HepG2 (cell line): ENCODE measurements around the gene SPINDOC. TPM values are rescaled to one million over a fixed set of nuclear protein-coding genes. Genes with fewer than 3 reads are reported as not detected.

Source experiments
- ATAC-seq: fragments of 200-7000 bp; cut with Tn5 transposase; 3 replicates; pipeline ENCODE4 v1.9.1; 2020; ENCODE audit warnings: mild to moderate bottlenecking, moderate library complexity
- BruUV-seq: library from RNA; stranded (reverse); fragments of 400-500 nt; replicated peaks from 2 replicates; lab custom pipeline; 2021; lab: Mats Ljungman, UMichigan
- CTCF ChIA-PET: fragments of 300-600 bp; formaldehyde crosslinking; extraction: SDS; loops from one replicate; lab custom pipeline; 2021; ENCODE audit warnings: low total read pairs, inconsistent platforms, low intra/inter-chr PET ratio; lab: Yijun Ruan, JAX
- POLR2A ChIA-PET: fragments of 350-600 bp; sonication (Branson Sonifier 250); formaldehyde crosslinking; loops from one replicate; lab custom pipeline; 2020; ENCODE audit warnings: antibody characterized with exemption, inconsistent platforms; lab: Yijun Ruan, JAX
- DNase-seq: peaks from one replicate; pipeline ENCODE4 v3.0.0-alpha.2; 2015; ENCODE audit warnings: low spot score
- FAIRE-seq: peaks from 3 replicates; lab custom pipeline; 2011; peaks lifted over from hg19 to GRCh38; lab: Jason Lieb, UNC
- H2AFZ ChIP-seq: one replicate; pipeline ENCODE4 v1.6.1; 2011; ENCODE audit warnings: low read length, inconsistent platforms
- H3K27ac ChIP-seq: fragments of 300-600 bp; 3 replicates; pipeline ENCODE4 v1.8.0; 2011; ENCODE audit warnings: mixed run types, mild to moderate bottlenecking, mixed read lengths, low read length, inconsistent platforms; ENCODE audit not compliant: insufficient read depth; ENCODE audit errors: extremely low read length
- H3K27me3 ChIP-seq, 2 experiments: fragments of 200-600 bp in 1 of 2; 2 replicates in 1 of 2; 3 replicates in 1 of 2; pipeline versions ENCODE4 v1.6.0 to v1.8.0; 2011; ENCODE audit warnings: low read length in 2 of 2, mild to moderate bottlenecking in 2 of 2, moderate library complexity in 2 of 2, inconsistent platforms in 1 of 2; ENCODE audit not compliant: insufficient read depth in 2 of 2, control insufficient read depth in 1 of 2
- H3K36me3 ChIP-seq, 2 experiments: fragments of 200-600 bp in 1 of 2; replicated peaks in 1 of 2; 2 replicates in 1 of 2; 3 replicates in 1 of 2; pipeline versions ENCODE4 v1.5.1 to v1.8.0; 2011; ENCODE audit warnings: low read length in 2 of 2, inconsistent platforms in 1 of 2; ENCODE audit not compliant: insufficient read depth in 2 of 2, control insufficient read depth in 1 of 2
- H3K4me1 ChIP-seq: 2 replicates; pipeline ENCODE4 v1.5.1; 2012; ENCODE audit warnings: low read length, inconsistent platforms; ENCODE audit not compliant: insufficient read depth
- H3K4me2 ChIP-seq: 2 replicates; pipeline ENCODE4 v1.6.0; 2011; ENCODE audit warnings: low read depth, low read length, inconsistent platforms
- H3K4me3 ChIP-seq, 3 experiments: fragments of 200-600 bp in 1 of 3; sonication (generic), shearing (Covaris generic) in 1 of 3; replicated peaks in 1 of 3; 2 replicates each; pipeline ENCODE4 v1.5.1; 2011 to 2016; ENCODE audit warnings: low read length in 3 of 3, inconsistent platforms in 2 of 3, low read depth in 2 of 3, mild to moderate bottlenecking in 2 of 3, control low read depth in 1 of 3, mixed read lengths in 1 of 3; ENCODE audit not compliant: insufficient read depth in 1 of 3
- H3K79me2 ChIP-seq: one replicate; pipeline ENCODE4 v1.6.1; 2011; ENCODE audit warnings: low read length, inconsistent platforms; ENCODE audit not compliant: insufficient read depth
- H3K9ac ChIP-seq: 2 replicates; pipeline ENCODE4 v1.6.0; 2011; ENCODE audit warnings: mild to moderate bottlenecking, low read depth, low read length, inconsistent platforms; ENCODE audit not compliant: insufficient read depth
- H3K9me3 ChIP-seq: 2 replicates; pipeline ENCODE4 v1.5.1; 2012; ENCODE audit warnings: mild to moderate bottlenecking, low read length
- H4K20me1 ChIP-seq: 2 replicates; pipeline ENCODE4 v1.6.0; 2011; ENCODE audit warnings: inconsistent platforms, mild to moderate bottlenecking, low read length, moderate library complexity; ENCODE audit not compliant: insufficient read depth
- KDM2A ChIP-seq: sonication (generic); formaldehyde crosslinking; IDR thresholded peaks from 2 replicates; pipeline ENCODE4 v1.4.0; 2020; ENCODE audit warnings: low read depth, missing genetic modification reagents, borderline replicate concordance
- PATZ1 ChIP-seq: sonication (generic); formaldehyde crosslinking; IDR thresholded peaks from 2 replicates; pipeline ENCODE4 v1.4.0; 2020; ENCODE audit warnings: missing genetic modification reagents
- RFX5 ChIP-seq: IDR thresholded peaks from 2 replicates; pipeline ENCODE4 v1.6.1; 2011; ENCODE audit warnings: low read depth, low read length, improper control_type of control experiment
- ZFP62 ChIP-seq: sonication (generic); formaldehyde crosslinking; IDR thresholded peaks from 2 replicates; pipeline ENCODE4 v1.4.0; 2020; ENCODE audit warnings: missing genetic modification reagents
- ZMYM3 ChIP-seq: sonication (generic); formaldehyde crosslinking; IDR thresholded peaks from 2 replicates; pipeline ENCODE4 v1.5.1; 2020; ENCODE audit warnings: mild to moderate bottlenecking, missing genetic modification reagents
- ZNF251 ChIP-seq: sonication (generic); formaldehyde crosslinking; IDR thresholded peaks from 2 replicates; pipeline ENCODE4 v1.9.0; 2021; ENCODE audit warnings: mild to moderate bottlenecking, missing genetic modification reagents
- ZNF253 ChIP-seq: sonication (generic); formaldehyde crosslinking; IDR thresholded peaks from 2 replicates; pipeline ENCODE4 v1.8.0; 2022; ENCODE audit warnings: mild to moderate bottlenecking, missing genetic modification reagents, borderline replicate concordance
- WGBS: methylation state at CpG from one replicate; pipeline ENCODE4 v1.1.6; 2017; ENCODE audit warnings: low lambda C conversion rate; 5-methylcytosine and 5-hydroxymethylcytosine counted together
- in situ Hi-C: cut with HindIII; loops from 2 replicates; pipeline ENCODE4 v1.10.0; 2017; ENCODE audit warnings: low pct_unique_long_range_greater_than_20kb; ENCODE audit not compliant: extremely low pct_ligation_motif_present
- intact Hi-C: fragments of 100-400 bp; cut with micrococcal nuclease; formaldehyde crosslinking; loops from one replicate; pipeline ENCODE4 v1.10.0; 2022; ENCODE audit not compliant: unreplicated experiment
- polyA plus RNA-seq, 8 experiments: library from polyadenylated mRNA; depleted of rRNA in 3 of 8; stranded (reverse) in 7 of 8; unstranded in 1 of 8; fragments of >200 nt; fragmentation: Illumina TruSeq in 4 of 8; extraction: Trizol in 4 of 8; gene quantifications; 2 replicates each; pipeline versions ENCODE4 v1.2.1 to v1.2.3, GENCODE V29; 2011 to 2016; ENCODE audit warnings: low read depth in 4 of 8, missing spikeins in 1 of 8, mixed read lengths in 1 of 8; ENCODE audit not compliant: insufficient read depth in 1 of 8
- total RNA-seq, 5 experiments: library from RNA; depleted of rRNA; stranded (reverse); fragments of >200 nt; fragmentation: Illumina TruSeq; extraction: Trizol; gene quantifications; 2 replicates each; pipeline ENCODE4 v1.2.3, GENCODE V29; 2016; ENCODE audit warnings: low read depth in 1 of 5
- TF ChIP-seq, protein P1 (sequence below): sonication (generic); formaldehyde crosslinking; conservative IDR thresholded peaks from 2 replicates; pipeline ENCODE4 v1.4.0; 2020; ENCODE audit warnings: missing genetic modification reagents

Gene SPINDOC
- total and polyA plus RNA-seq, 2 of the 13 experiments (the other 11 are each of a cell fraction or from before 2014, with no cell fraction given) = 21.4 to 29.9 TPM

GRCh38 chr11:63831326-63831725 lies 18.1 kb downstream of the SPINDOC start (continued):
- TF ChIP-seq ZNF251 (CRISPR knock-in tag) = no peak
- TF ChIP-seq, all 625 proteins: peak for 0

- Histone ChIP-seq H3K4me1 (peaks cover 20% of the 10 kb centered on the region), H3K27ac (no peak overlapping the region), H3K4me2 (no peak overlapping the region), H3K9me3 (no peaks in the 10 kb centered on the region), H3K36me3 (no peaks in the 10 kb centered on the region), H3K79me2 (no peaks in the 10 kb centered on the region), H3K9ac (no peak overlapping the region), H4K20me1 (no peaks in the 10 kb centered on the region), H3K27me3 (no peaks in the 10 kb centered on the region), H3K4me3 (no peak overlapping the region), H2AFZ (no peak overlapping the region)
- DNase-seq (no peak), ATAC-seq (no peak), FAIRE-seq (no peak)
- in situ Hi-C loops (loop anchor here (10.0 kb wide), 2 partner anchors 112 to 312 kb away; no protein-coding TSS in a partner anchor), intact Hi-C loops (loop anchor here (10.0 kb wide), 1 partner anchor 322 kb away; no protein-coding TSS in a partner anchor)
- TF ChIP-seq PATZ1 (no peak), KDM2A (no peak), ZFP62 (no peak), ZNF253 (CRISPR knock-in tag) (no peak), RFX5 (no peak), ZMYM3 (CRISPR knock-in tag) (no peak)
- TF ChIP-seq, protein P1, sequence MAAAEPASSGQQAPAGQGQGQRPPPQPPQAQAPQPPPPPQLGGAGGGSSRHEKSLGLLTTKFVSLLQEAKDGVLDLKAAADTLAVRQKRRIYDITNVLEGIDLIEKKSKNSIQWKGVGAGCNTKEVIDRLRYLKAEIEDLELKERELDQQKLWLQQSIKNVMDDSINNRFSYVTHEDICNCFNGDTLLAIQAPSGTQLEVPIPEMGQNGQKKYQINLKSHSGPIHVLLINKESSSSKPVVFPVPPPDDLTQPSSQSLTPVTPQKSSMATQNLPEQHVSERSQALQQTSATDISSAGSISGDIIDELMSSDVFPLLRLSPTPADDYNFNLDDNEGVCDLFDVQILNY (CRISPR knock-in tag) = no peak
- no TSS peak for BruUV-seq
- WGBS = 73% methylated on average over 2 of the region's 2 CpGs
- CTCF ChIA-PET = no interaction called here
- POLR2A ChIA-PET = no interaction called here
Observed at GRCh38 chr11:63832336-63832735, 19.1 kb downstream of the SPINDOC start.
